ENCODE data around the gene SLC45A1. TPM values are rescaled to one million over a fixed set of nuclear protein-coding genes. Genes with fewer than 3 reads are reported as not detected.
"Not testable (repeated sequence)": the region's sequence is repeated elsewhere in the genome, so short reads cannot be mapped to it uniquely, and the experiment has no call there.

SLC45A1 gene
- 2.5 TPM for total RNA-seq

GRCh38 chr1:8317647-8318381 lies at the start of gene SLC45A1:
Gene SLC45A1, plus strand, starts transcription at chr1:8318114. Its CDS starts 6,216 bp downstream, at chr1:8324330.
- peak; percentile 83 for ATAC-seq
- DNase-seq (ENCODE audit: low spot score), result peak; percentile 85
- intact Hi-C loops (cut with DNase I), result loop anchor here (10.0 kb wide), 2 partner anchors 283 to 343 kb away; no protein-coding TSS in a partner anchor

DNA sequence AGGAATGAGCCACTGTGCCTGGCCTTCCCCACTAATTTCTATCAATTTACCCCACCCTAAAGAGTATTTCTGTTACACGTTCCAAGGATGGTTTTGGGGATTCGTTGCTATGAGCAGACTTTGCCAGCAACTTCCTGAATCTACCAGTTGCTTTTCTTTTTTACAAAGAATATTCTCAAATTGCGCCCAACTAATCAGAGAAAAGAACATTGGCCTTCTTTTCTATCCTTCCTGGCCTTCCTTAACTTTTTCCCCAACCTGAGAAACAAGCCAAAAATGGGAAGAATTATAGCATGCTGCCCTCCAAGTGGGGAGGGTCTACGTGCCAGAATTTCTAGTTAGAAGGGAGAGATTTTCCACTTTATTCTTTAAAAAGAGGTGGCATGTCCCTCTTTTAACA lies 44.9 kb upstream of the SLC45A1 start:
- DNase-seq (ENCODE audit: low spot score) (no peak), ATAC-seq (no peak)
- intact Hi-C loops (cut with DNase I), result no loop called here

DNA sequence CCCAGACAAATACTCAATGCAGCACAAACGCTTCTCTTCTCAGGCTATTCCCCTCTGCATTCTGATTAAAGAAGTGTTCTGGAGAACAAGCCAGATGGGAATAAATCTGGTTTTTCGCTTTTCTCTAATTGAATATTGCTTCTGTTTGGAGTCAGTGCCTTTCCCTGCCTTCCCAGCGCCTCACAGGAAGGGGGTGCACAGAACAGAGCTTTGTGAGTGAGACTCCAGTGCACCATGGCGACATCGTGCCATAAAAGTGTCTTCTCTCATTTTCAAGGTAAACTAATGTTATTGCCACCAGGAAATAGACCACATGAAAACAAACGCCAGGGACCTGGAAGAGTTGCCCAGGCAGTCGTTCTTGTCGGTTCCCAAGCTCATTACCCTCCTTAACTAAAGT lies 43.6 kb upstream of the SLC45A1 start:
- intact Hi-C loops (cut with DNase I), result no loop called here
- DNase-seq (ENCODE audit: low spot score) (no peak), ATAC-seq (peak; percentile 66)

GRCh38 chr1:8276173-8276914 lies 41.6 kb upstream of the SLC45A1 start:
- intact Hi-C loops (cut with DNase I), result no loop called here
- ATAC-seq (no peak), DNase-seq (ENCODE audit: low spot score) (no peak)

DNA sequence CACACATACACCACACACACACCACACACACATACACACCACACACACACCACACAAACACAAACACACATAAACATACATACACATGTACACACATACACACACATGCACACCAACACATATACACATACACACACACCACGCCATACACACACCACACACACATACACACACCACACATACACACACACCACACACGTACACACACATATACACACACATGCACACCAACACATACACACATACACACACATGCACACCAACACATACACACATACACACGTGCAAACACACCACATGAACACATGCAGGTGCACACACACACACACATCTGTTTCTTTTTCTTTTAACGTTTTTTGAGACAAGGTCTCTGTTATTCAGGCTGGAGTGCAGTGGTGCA lies 41.0 kb upstream of the SLC45A1 start:
- no peak for ATAC-seq
- no peak for DNase-seq (ENCODE audit: low spot score)
- intact Hi-C loops (cut with DNase I), result no loop called here

DNA sequence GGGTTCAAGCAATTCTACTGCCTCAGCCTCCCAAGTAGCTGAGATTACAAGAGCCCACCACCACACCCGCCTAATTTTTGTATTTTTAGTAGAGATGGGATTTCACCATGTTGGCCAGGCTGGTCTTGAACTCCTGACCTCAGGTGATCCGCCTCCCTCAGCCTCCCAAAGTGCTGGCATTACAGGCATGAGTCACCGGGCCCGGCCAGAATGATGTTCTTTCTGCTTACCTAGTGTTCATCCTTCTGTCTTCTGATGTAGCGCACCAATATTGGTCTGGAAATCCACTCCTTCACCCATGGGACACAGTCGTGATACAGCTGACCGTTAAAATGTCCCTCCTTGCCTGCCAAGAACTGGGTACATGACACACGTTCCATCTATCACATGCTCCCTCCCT lies 39.2 kb upstream of the SLC45A1 start:
- intact Hi-C loops (cut with DNase I); DNase-seq (ENCODE audit: low spot score); ATAC-seq: not testable (repeated sequence)

- DNase-seq (ENCODE audit: low spot score), result no peak
- peak; percentile 70 for ATAC-seq
- intact Hi-C loops (cut with DNase I), result no loop called here
Observed at GRCh38 chr1:8281843-8282509, 35.9 kb upstream of the SLC45A1 start.

GRCh38 chr1:8283058-8283884 lies 34.6 kb upstream of the SLC45A1 start:
- DNase-seq (ENCODE audit: low spot score) (no peak), ATAC-seq (peak; percentile 79)
- intact Hi-C loops (cut with DNase I), result no loop called here

GRCh38 chr1:8284127-8284526 lies 33.8 kb upstream of the SLC45A1 start:
- DNase-seq (ENCODE audit: low spot score) (no peak), ATAC-seq (no peak)
- intact Hi-C loops (cut with DNase I), result no loop called here

GRCh38 chr1:8285103-8285502 lies 32.8 kb upstream of the SLC45A1 start:
- ATAC-seq, result no peak
- intact Hi-C loops (cut with DNase I), result no loop called here
- no peak for DNase-seq (ENCODE audit: low spot score)

DNA sequence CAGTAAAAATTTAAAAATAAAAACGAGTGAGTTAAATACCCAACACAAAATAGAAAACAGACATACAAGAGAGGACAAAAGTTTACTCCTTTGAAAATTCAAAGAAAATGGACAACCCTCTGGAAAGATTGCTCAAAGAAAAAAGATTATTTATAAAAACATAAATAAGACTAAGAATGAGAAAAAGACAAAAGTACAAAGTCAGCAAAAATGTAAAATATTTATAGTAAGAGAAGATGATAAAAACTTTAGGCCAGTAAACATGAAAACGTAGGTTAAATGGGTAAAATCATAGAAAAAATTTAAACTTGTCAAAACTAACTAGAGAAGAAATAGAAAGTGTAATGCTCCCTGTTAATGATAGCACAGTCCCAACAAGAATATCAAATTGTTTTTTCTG lies 31.9 kb upstream of the SLC45A1 start:
- DNase-seq (ENCODE audit: low spot score) (no peak), ATAC-seq (no peak)
- intact Hi-C loops (cut with DNase I), result no loop called here

DNA sequence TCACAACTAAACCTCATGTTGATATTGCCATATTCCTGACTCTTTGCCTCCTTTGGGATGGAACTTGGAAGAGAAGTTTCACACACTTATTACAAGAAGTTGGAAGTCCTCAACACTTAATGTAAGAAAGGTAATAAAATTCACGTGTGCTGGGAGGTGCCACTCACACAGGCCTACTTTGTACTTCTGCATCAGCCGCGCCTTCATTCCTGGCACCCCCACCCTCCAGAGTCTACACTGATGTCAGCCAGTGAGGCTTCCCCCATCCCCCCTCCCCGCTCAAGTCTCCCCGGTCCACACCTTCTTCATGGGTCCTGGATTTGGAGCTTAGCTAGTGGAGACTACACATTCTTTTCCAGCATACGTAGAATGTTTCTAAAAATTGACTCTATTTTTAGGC lies 24.8 kb upstream of the SLC45A1 start:
- DNase-seq (ENCODE audit: low spot score) (no peak), ATAC-seq (no peak)
- intact Hi-C loops (cut with DNase I), result no loop called here

DNA sequence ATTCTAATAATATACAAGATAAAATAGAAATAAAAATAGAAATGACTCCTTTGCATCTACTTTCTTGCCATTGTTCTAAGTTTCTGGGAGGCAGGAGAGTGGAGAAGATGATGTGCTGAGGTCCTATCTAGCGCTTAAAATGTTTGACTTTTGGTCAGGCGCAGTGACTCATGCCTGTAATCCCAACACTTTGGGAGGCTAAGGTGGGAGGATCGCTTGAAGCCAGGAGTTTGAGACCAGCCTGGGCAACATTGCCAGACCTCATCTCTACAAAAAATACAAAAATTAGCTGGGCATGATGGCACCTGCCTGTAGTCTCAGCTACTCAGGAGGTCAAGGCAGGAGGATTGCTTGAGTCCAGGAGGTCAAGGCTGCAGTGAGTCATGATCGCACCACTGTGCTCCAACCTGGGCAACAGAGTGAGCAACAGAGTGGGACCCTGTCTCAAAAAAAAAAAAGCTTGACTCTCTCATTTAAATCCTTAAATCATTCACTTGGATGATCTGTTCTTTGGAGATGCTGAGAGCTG lies 24.2 kb upstream of the SLC45A1 start:
- intact Hi-C loops (cut with DNase I), result no loop called here
- DNase-seq (ENCODE audit: low spot score) (no peak), ATAC-seq (no peak)

DNA sequence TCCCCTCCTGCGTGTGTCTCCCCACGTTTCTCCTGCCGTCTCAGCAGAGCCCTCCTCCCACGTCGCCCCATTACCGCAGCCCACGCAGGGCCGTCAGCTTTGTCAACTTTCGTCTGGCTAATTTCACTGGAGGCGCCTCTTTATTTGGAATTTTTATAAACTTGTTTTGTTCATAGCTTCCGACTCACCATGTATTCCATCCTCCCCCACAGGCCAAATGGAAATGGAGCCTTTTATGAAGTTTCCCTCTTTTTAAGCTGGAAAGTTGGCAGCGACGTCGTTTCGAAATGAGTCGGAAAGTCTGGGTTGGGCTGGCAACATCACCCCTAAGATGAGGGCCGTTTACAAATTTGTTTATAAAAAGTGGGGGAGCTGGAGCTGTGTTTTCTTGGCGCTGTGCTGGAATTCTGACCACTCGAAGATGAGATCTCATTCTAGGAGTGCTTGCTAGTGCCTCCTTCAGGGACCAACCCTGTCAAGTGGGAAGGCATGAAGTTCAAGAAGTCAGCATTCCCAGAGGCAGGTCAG lies 23.7 kb upstream of the SLC45A1 start:
- no peak for ATAC-seq
- DNase-seq (ENCODE audit: low spot score), result no peak
- intact Hi-C loops (cut with DNase I), result no loop called here

GRCh38 chr1:8297245-8297644 lies 20.7 kb upstream of the SLC45A1 start:
- DNase-seq (ENCODE audit: low spot score), result no peak
- intact Hi-C loops (cut with DNase I), result no loop called here
- ATAC-seq, result no peak

GRCh38 chr1:8299963-8300362 lies 18.0 kb upstream of the SLC45A1 start:
- intact Hi-C loops (cut with DNase I), result no loop called here
- ATAC-seq (peak; percentile 42), DNase-seq (ENCODE audit: low spot score) (no peak)

DNA sequence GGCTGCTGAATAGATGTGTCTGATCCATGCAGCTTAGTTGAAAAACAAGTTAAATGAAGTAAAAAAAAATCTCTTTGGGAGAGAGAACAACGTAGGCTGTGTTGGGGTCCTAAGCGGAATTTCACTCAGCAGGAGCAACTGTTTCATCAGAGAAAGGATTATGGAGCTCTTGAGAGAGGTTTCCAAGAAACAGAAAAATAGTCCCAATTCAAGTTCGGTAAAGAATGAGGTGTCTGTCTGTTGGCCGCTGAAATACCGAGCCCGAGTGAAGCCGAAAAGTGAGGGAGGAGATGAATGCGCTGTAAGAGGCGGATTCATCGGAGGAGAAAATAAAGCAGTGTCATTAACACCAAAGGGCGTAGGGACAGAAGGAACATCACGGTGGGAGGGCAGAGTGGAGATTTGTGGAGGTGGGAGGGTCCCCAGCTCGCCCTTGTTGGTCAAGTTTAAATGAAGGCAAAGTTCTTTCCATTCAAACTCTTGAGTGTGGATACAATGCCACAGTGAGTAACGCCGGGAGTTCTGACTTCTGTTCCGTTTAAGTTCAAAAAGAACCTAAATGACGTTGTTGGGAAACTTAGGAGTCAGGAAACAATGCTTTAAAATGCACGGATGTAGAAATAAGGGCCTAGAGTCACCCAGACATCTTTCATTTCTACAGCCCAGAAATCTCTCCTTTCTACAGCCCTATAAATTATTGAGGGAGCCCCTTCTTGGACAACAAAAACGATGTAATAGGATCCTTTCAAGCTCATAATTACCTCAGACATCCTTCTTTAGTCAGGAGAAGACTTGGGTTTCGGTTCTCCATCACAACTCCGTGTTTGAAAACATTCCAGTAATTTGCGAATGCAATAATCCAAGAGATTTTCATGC lies 15.6 kb upstream of the SLC45A1 start:
- peak; percentile 44 for ATAC-seq

GRCh38 chr1:8303141-8303540 lies 14.8 kb upstream of the SLC45A1 start:
- ATAC-seq (no peak), DNase-seq (ENCODE audit: low spot score) (no peak)
- intact Hi-C loops (cut with DNase I), result no loop called here

More for the DNA sequence above, 15.6 kb upstream of the SLC45A1 start:
- DNase-seq (ENCODE audit: low spot score), result no peak
- intact Hi-C loops (cut with DNase I), result no loop called here
